GM23248 (cell line): ENCODE results near the gene MOV10L1. TPM values are rescaled to one million over a fixed set of nuclear protein-coding genes. Genes with fewer than 3 reads are reported as not detected.

Experiments used
- DNase-seq: peaks from one replicate; pipeline ENCODE4 v3.0.0-alpha.2; 2015
- H2AFZ ChIP-seq: fragments of 200-600 bp; sonication (generic); 2 replicates; pipeline ENCODE4 v1.6.1; 2016; ENCODE audit warnings: antibody characterized with exemption
- H3F3A ChIP-seq: fragments of 200-600 bp; sonication (generic); 2 replicates; pipeline ENCODE4 v1.6.1; 2016; ENCODE audit warnings: mild to moderate bottlenecking, antibody characterized with exemption, mixed run types; ENCODE audit not compliant: insufficient read depth
- H3K27ac ChIP-seq: fragments of 200-600 bp; sonication (generic); 2 replicates; pipeline ENCODE4 v1.5.1; 2016; ENCODE audit warnings: mild to moderate bottlenecking
- H3K27me3 ChIP-seq: fragments of 200-600 bp; sonication (generic); replicated peaks from 2 replicates; pipeline ENCODE4 v1.6.1; 2016; ENCODE audit warnings: mild to moderate bottlenecking; ENCODE audit not compliant: insufficient read depth
- H3K36me3 ChIP-seq: fragments of 200-600 bp; sonication (generic); 2 replicates; pipeline ENCODE4 v1.6.1; 2016; ENCODE audit warnings: low read depth, mild to moderate bottlenecking
- H3K4me1 ChIP-seq: fragments of 200-600 bp; sonication (generic); 2 replicates; pipeline ENCODE4 v1.6.1; 2016; ENCODE audit warnings: mild to moderate bottlenecking; ENCODE audit not compliant: insufficient read depth
- H3K4me2 ChIP-seq: fragments of 200-600 bp; sonication (generic); one replicate; pipeline ENCODE4 v1.6.1; 2016; ENCODE audit warnings: mild to moderate bottlenecking; ENCODE audit not compliant: unreplicated experiment
- H3K4me3 ChIP-seq: fragments of 200-600 bp; sonication (generic); 2 replicates; pipeline ENCODE4 v1.5.1; 2016; ENCODE audit warnings: mild to moderate bottlenecking
- H3K79me2 ChIP-seq: fragments of 200-600 bp; sonication (generic); 2 replicates; pipeline ENCODE4 v1.6.1; 2016; ENCODE audit warnings: mild to moderate bottlenecking; ENCODE audit not compliant: insufficient read depth
- H3K9ac ChIP-seq: fragments of 200-600 bp; sonication (generic); 2 replicates; pipeline ENCODE4 v1.6.1; 2016; ENCODE audit warnings: mild to moderate bottlenecking
- H3K9me2 ChIP-seq: fragments of 200-600 bp; sonication (generic); 2 replicates; pipeline ENCODE4 v1.6.1; 2016; ENCODE audit warnings: mixed run types, mild to moderate bottlenecking, moderate library complexity; ENCODE audit not compliant: insufficient read depth
- H3K9me3 ChIP-seq: fragments of 200-600 bp; sonication (generic); one replicate; pipeline ENCODE4 v1.6.1; 2017; ENCODE audit warnings: low read depth
- H4K20me1 ChIP-seq: fragments of 200-600 bp; sonication (generic); 2 replicates; pipeline ENCODE4 v1.6.0; 2016; ENCODE audit not compliant: insufficient read depth
- EZH2 ChIP-seq: fragments of 200-600 bp; sonication (generic); IDR thresholded peaks from 2 replicates; pipeline ENCODE4 v1.6.1; 2018; ENCODE audit warnings: antibody characterized with exemption, mild to moderate bottlenecking; ENCODE audit not compliant: insufficient read depth, poor library complexity, severe bottlenecking
- EZH2phosphoT487 ChIP-seq: fragments of 200-600 bp; sonication (generic); IDR thresholded peaks from 2 replicates; pipeline ENCODE4 v1.6.1; 2018; ENCODE audit warnings: antibody characterized with exemption, moderate library complexity, mild to moderate bottlenecking, low read depth; ENCODE audit not compliant: insufficient read depth
- WGBS, 2 experiments: methylation state at CpG; one replicate each; pipeline ENCODE4 v1.1.6; 2015 to 2017; ENCODE audit warnings: low lambda C conversion rate in 2 of 2, low coverage in 1 of 2; ENCODE audit errors: missing lambda C conversion rate in 2 of 2; 5-methylcytosine and 5-hydroxymethylcytosine counted together
- in situ Hi-C: fragments of 300-500 bp; cut with MboI; formaldehyde crosslinking; loops from 2 replicates; pipeline ENCODE4 v1.15.0; 2020
- polyA plus RNA-seq: library from polyadenylated mRNA; unstranded; fragments of >200 nt; fragmentation: Nextera tagmentation; extraction: Ambion mirVana; gene quantifications from 2 replicates; pipeline ENCODE4 v1.2.1, GENCODE V29; 2016
- total RNA-seq: library from RNA; depleted of rRNA; stranded (reverse); fragments of >200 nt; shearing (Covaris generic); gene quantifications from 2 replicates; pipeline ENCODE4 v1.2.3, GENCODE V29; 2014

Gene MOV10L1
- total and polyA plus RNA-seq, 2 experiments from 2014 or later = not detected

- Histone ChIP-seq H3K4me3 (no peak overlapping the region), H2AFZ (no peak overlapping the region), H3K9ac (no peak overlapping the region), H3K36me3 (no peaks in the 10 kb centered on the region), H3F3A (no peaks in the 10 kb centered on the region), H3K79me2 (no peaks in the 10 kb centered on the region), H3K9me3 (no peaks in the 10 kb centered on the region), H4K20me1 (no peaks in the 10 kb centered on the region), H3K4me2 (no peak overlapping the region), H3K9me2 (no peaks in the 10 kb centered on the region), H3K27me3 (peaks cover 20% of the 10 kb centered on the region), H3K4me1 (no peaks in the 10 kb centered on the region), H3K27ac (no peak overlapping the region)
- TF ChIP-seq EZH2 (no peak), EZH2phosphoT487 (no peak)
- DNase-seq = no peak
- in situ Hi-C loops = no loop called here
- 72 to 80% methylated on average over 8 to 12 of the region's 12 CpGs for WGBS, 2 experiments
Measured at GRCh38 chr22:50088096-50088495, 1.7 kb upstream of the MOV10L1 start.

DNA sequence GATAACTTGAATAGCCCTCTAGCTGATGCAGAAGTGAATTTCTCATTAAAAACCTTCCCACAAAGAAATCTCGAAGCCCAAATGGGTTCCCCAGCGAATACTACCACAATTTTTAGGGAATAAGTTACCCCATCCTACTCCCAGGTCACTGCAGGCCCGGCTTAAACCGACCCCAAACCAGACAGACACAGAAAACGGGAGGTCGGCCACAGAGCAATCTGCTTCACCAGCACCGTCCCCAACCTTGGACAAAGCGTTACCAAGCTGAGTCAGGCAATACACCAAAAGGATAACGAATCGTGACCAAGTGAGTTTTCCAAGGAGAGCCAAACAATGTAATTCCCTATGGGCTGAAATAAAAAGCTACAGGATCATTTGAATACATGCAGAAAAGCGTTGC is 575 bp upstream of the MOV10L1 start:
- no peaks in the 10 kb centered on the region for H3K9me3 ChIP-seq
- no peak overlapping the region for H3K4me2 ChIP-seq
- no peaks in the 10 kb centered on the region for H4K20me1 ChIP-seq
- no peak for TF ChIP-seq EZH2
- no peak for TF ChIP-seq EZH2phosphoT487
- no peak for DNase-seq
- no peak overlapping the region for H3K4me3 ChIP-seq
- H3F3A ChIP-seq = no peaks in the 10 kb centered on the region
- peaks cover 20% of the 10 kb centered on the region for H3K27me3 ChIP-seq
- no peak overlapping the region for H3K9ac ChIP-seq
- H3K36me3 ChIP-seq = no peaks in the 10 kb centered on the region
- 76 to 82% methylated on average over 11 of the region's 11 CpGs for WGBS, 2 experiments
- H3K27ac ChIP-seq = no peak overlapping the region
- H3K79me2 ChIP-seq = no peaks in the 10 kb centered on the region
- H3K9me2 ChIP-seq = no peaks in the 10 kb centered on the region
- H2AFZ ChIP-seq = no peak overlapping the region
- no peaks in the 10 kb centered on the region for H3K4me1 ChIP-seq
- in situ Hi-C loops = no loop called here

DNA sequence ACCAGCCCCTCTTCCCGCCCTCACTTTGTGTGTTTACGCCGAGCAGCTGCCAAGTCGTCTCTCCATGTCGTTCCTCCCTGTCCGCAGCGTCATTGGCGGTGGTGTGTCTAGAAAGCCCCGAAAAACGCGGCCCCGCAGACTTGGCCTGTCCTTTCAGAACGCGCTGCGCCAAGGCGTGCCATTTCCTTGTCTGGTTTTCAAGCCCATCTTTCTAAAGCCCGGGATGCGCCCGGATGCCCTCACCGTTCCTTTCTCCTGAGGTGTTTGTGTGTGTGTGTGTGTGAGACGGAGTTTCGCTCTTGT is 557 bp downstream of the MOV10L1 start:
- no peak overlapping the region for H3K27ac ChIP-seq
- H3K79me2 ChIP-seq = no peaks in the 10 kb centered on the region
- no peaks in the 10 kb centered on the region for H3K36me3 ChIP-seq
- no peak for DNase-seq
- no peaks in the 10 kb centered on the region for H3K9me3 ChIP-seq
- no peaks in the 10 kb centered on the region for H3F3A ChIP-seq
- no peak overlapping the region for H3K9ac ChIP-seq
- no peaks in the 10 kb centered on the region for H3K9me2 ChIP-seq
- no peaks in the 10 kb centered on the region for H4K20me1 ChIP-seq
- H2AFZ ChIP-seq = no peak overlapping the region
- 91% methylated on average over 22 of the region's 22 CpGs for WGBS, 2 experiments
- in situ Hi-C loops = no loop called here
- TF ChIP-seq EZH2 (no peak), EZH2phosphoT487 (no peak)
- H3K4me2 ChIP-seq = no peak overlapping the region
- H3K4me3 ChIP-seq = no peak overlapping the region
- H3K4me1 ChIP-seq = no peaks in the 10 kb centered on the region
- H3K27me3 ChIP-seq = peaks cover 13% of the 10 kb centered on the region

- H3K4me2 ChIP-seq = no peak overlapping the region
- in situ Hi-C loops = no loop called here
- no peak for DNase-seq
- H3K27ac ChIP-seq = no peak overlapping the region
- no peaks in the 10 kb centered on the region for H3K4me1 ChIP-seq
- no peaks in the 10 kb centered on the region for H3K9me2 ChIP-seq
- H3K9ac ChIP-seq = no peak overlapping the region
- H3K79me2 ChIP-seq = no peaks in the 10 kb centered on the region
- H3K27me3 ChIP-seq = peaks cover 22% of the 10 kb centered on the region
- TF ChIP-seq EZH2phosphoT487 (no peak), EZH2 (no peak)
- H3F3A ChIP-seq = no peaks in the 10 kb centered on the region
- H4K20me1 ChIP-seq = no peaks in the 10 kb centered on the region
- no peaks in the 10 kb centered on the region for H3K36me3 ChIP-seq
- H3K4me3 ChIP-seq = no peak overlapping the region
- WGBS, 2 experiments = 13 to 17% methylated on average over 29 of the region's 29 CpGs
- no peaks in the 10 kb centered on the region for H3K9me3 ChIP-seq
- H2AFZ ChIP-seq = no peak overlapping the region
Measured at GRCh38 chr22:50091092-50091768, 1.4 kb downstream of the MOV10L1 start.

DNA sequence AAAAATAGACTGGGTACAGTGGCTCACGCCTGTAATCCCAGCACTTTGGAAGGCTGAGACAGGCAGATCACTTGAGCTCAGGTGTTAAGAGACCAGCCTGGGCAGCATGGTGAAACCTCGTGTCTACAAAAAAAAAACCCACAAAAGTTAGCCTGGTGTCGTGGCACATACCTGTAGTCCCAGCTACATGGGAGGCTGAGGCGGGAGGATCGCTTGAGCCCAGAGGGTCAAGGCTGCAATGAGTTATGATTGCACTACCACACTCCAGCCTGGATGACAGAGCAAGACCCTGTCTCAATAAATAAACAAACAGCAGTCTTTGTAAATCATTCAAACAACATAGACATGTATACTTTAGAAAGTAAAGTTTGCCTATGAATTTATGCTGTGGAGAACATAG is 2.5 kb downstream of the MOV10L1 start:
- no peaks in the 10 kb centered on the region for H4K20me1 ChIP-seq
- H3K9me3 ChIP-seq = no peaks in the 10 kb centered on the region
- WGBS, 2 experiments = 39 to 46% methylated on average over 5 of the region's 5 CpGs
- H3K36me3 ChIP-seq = no peaks in the 10 kb centered on the region
- H3K4me3 ChIP-seq = no peak overlapping the region
- TF ChIP-seq EZH2phosphoT487 (no peak), EZH2 (no peak)
- no peak overlapping the region for H3K4me2 ChIP-seq
- H3K27ac ChIP-seq = no peak overlapping the region
- no peaks in the 10 kb centered on the region for H3K9me2 ChIP-seq
- no peaks in the 10 kb centered on the region for H3F3A ChIP-seq
- peaks cover 22% of the 10 kb centered on the region for H3K27me3 ChIP-seq
- H3K9ac ChIP-seq = no peak overlapping the region
- in situ Hi-C loops = no loop called here
- H2AFZ ChIP-seq = no peak overlapping the region
- DNase-seq = no peak
- no peaks in the 10 kb centered on the region for H3K4me1 ChIP-seq
- H3K79me2 ChIP-seq = no peaks in the 10 kb centered on the region
